Sigmoid colon (tissue), 7 donors: ENCODE measurements around the gene EHD1. TPM values are rescaled to one million over a fixed set of nuclear protein-coding genes. Genes with fewer than 3 reads are reported as not detected.

Experiments used
- DNase-seq: peaks from one replicate; pipeline ENCODE4 v3.0.0-alpha.2; 2019
- H3K27ac ChIP-seq, 4 donors: fragments of 200-600 bp; sonication (generic); one replicate each; pipeline ENCODE4 v1.5.1; 2016 to 2019; ENCODE audit warnings: mild to moderate bottlenecking in 1 of 4
- H3K27me3 ChIP-seq, 3 donors: fragments of 200-600 bp; sonication (generic); one replicate each; pipeline ENCODE4 v1.5.1; 2019; ENCODE audit warnings: mild to moderate bottlenecking in 1 of 3
- H3K36me3 ChIP-seq, 4 donors: fragments of 200-600 bp; sonication (generic); one replicate each; pipeline ENCODE4 v1.5.1; 2016 to 2019
- H3K4me1 ChIP-seq, 4 donors: fragments of 200-600 bp; sonication (generic); one replicate each; pipeline ENCODE4 v1.5.1; 2017 to 2019
- H3K4me3 ChIP-seq, 4 donors: fragments of 200-600 bp; sonication (generic); one replicate each; pipeline ENCODE4 v1.5.1; 2017 to 2019; ENCODE audit warnings: mild to moderate bottlenecking in 2 of 4, moderate library complexity in 1 of 4
- H3K9me3 ChIP-seq, 4 donors: fragments of 200-600 bp in 3 of 4; sonication (generic) in 3 of 4; one replicate each; pipeline versions ENCODE4 v1.5.1 to v1.6.1; 2013 to 2019
- EP300 ChIP-seq, 4 donors: sonication (generic); formaldehyde crosslinking; IDR thresholded peaks; one replicate each; pipeline ENCODE4 v1.6.1; 2017; ENCODE audit warnings: antibody characterized with exemption in 4 of 4
- POLR2A ChIP-seq, 2 donors: fragments of 450-650 bp; IDR thresholded peaks; one replicate each; pipeline ENCODE4 v1.6.1; 2016; ENCODE audit warnings: antibody characterized with exemption in 2 of 2, mild to moderate bottlenecking in 2 of 2, moderate library complexity in 2 of 2
- POLR2AphosphoS5 ChIP-seq, 4 donors: sonication (generic); formaldehyde crosslinking; IDR thresholded peaks; one replicate each; pipeline ENCODE4 v1.6.1; 2017; ENCODE audit warnings: antibody characterized with exemption in 4 of 4
- WGBS, 2 donors: extraction: QIAGEN DNeasy Blood & Tissue Kit; methylation state at CpG; one replicate each; pipeline ENCODE4 v1.1.7; 2013; 5-methylcytosine and 5-hydroxymethylcytosine counted together
- intact Hi-C: fragments of 100-400 bp; cut with DNase I; formaldehyde crosslinking; loops from one replicate; pipeline ENCODE4 v1.15.1; 2023
- polyA plus RNA-seq, 3 donors: library from polyadenylated mRNA; stranded (reverse); fragments of 200-250 nt; gene quantifications; one replicate each; pipeline ENCODE4 v1.2.3, GENCODE V29; 2013
- total RNA-seq, 4 donors: library from RNA; depleted of rRNA; stranded (reverse); fragments of >200 nt; gene quantifications; one replicate each; pipeline ENCODE4 v1.1.0, GENCODE V29; 2016
- TF ChIP-seq, protein P1 (sequence below), 4 experiments: fragments of 450-650 bp in 3 of 4; fragments of 200-600 bp in 1 of 4; IDR thresholded peaks; one replicate each; pipeline ENCODE4 v1.5.1; 2016 to 2019; ENCODE audit warnings: antibody characterized with exemption in 4 of 4, mild to moderate bottlenecking in 3 of 4, moderate library complexity in 2 of 4
- donor health status: healthy with polysubstance abuse.
- donor health status: Bipolar disorder and iron deficiency.
- donor health status: healthy.

Gene EHD1
- total and polyA plus RNA-seq, 7 donors, result 27.0 to 73.1 (median 40.0) TPM

DNA sequence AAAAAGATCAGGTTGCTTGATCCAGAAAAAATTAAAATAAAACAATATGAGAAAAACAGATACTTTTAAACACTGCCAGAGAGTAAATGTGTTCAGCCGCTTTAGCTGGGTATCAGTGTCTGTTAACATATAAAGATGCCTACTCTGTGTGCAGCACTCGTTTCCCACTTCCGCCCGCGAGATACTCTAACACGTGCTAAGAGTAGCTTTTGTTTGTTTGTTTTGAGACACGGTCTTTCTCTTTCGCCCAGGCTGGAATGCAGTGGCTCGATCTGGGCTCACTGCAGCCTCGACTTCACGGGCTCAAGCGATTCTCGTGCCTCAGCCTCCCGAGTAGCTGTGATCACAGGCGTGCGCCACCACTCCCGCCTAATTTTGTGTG is 67.5 kb downstream of the EHD1 start:
- intact Hi-C loops, result no loop called here
- H3K36me3 ChIP-seq, result peaks cover 0 to 22% (median 9%) of the 10 kb centered on the region in 4 donors
- 39 to 45% methylated on average over 17 of the region's 17 CpGs for WGBS, 2 donors
- H3K27me3 ChIP-seq, result no peaks in the 10 kb centered on the region
- H3K4me1 ChIP-seq, result peaks cover 0 to 20% (median 16%) of the 10 kb centered on the region in 4 donors
- peak overlapping the region; percentile 79 to 82 (median 82) for H3K27ac ChIP-seq
- H3K9me3 ChIP-seq, result no peaks in the 10 kb centered on the region
- H3K4me3 ChIP-seq, result peak overlapping the region in 3 of 4 donors; percentile 81 to 97 (median 97)
- peak; percentile 65 for DNase-seq
- no peak for TF ChIP-seq EP300 (IDR thresholded peaks at IDR 0.05)
- TF ChIP-seq, protein P1, sequence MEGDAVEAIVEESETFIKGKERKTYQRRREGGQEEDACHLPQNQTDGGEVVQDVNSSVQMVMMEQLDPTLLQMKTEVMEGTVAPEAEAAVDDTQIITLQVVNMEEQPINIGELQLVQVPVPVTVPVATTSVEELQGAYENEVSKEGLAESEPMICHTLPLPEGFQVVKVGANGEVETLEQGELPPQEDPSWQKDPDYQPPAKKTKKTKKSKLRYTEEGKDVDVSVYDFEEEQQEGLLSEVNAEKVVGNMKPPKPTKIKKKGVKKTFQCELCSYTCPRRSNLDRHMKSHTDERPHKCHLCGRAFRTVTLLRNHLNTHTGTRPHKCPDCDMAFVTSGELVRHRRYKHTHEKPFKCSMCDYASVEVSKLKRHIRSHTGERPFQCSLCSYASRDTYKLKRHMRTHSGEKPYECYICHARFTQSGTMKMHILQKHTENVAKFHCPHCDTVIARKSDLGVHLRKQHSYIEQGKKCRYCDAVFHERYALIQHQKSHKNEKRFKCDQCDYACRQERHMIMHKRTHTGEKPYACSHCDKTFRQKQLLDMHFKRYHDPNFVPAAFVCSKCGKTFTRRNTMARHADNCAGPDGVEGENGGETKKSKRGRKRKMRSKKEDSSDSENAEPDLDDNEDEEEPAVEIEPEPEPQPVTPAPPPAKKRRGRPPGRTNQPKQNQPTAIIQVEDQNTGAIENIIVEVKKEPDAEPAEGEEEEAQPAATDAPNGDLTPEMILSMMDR (IDR thresholded peaks at IDR 0.05), result no peak
- no peak for TF ChIP-seq POLR2AphosphoS5 (IDR thresholded peaks at IDR 0.05)

DNA sequence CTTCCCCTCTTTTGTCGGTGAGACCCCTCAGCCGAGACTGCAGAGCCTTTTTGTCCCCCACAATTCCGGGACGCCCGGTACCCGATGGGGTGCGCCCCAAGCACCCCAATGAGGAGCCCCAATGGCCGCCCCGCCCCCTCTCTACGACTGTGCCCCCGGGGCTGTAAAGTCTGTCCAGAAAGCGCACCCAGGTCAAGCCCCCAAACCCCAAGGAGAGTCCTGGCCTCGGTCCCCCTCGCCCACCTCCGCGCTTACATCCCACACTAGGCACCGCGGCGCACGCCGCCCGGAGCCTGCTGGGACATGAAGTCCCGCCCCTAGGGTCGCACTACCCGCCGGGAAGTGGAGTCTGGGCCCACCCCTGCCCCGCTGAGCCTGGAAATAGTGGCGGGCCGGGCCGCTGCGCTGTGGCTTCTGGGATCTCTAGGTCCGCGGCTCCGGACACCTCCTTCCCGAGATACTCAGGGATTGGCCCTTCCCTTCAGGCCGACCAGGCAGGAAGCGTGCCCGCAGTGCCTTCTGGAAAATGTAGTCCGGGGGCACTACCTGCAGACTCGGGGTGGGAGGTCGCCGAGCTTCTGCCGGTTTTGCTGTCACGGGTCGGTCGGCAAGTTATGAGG is 68.0 kb downstream of the EHD1 start, which contains the start of gene MEN1:
Gene MEN1, minus strand, starts transcription at position 281 of the 620 bp plus-strand sequence. CDS start 442 bp downstream, outside the sequence.
- H3K27ac ChIP-seq, result peak within 1 kb of the TSS; percentile 79 to 82 (median 82)
- WGBS, 2 donors, result 0 to 1% methylated on average over 46 of the region's 46 CpGs

DNA sequence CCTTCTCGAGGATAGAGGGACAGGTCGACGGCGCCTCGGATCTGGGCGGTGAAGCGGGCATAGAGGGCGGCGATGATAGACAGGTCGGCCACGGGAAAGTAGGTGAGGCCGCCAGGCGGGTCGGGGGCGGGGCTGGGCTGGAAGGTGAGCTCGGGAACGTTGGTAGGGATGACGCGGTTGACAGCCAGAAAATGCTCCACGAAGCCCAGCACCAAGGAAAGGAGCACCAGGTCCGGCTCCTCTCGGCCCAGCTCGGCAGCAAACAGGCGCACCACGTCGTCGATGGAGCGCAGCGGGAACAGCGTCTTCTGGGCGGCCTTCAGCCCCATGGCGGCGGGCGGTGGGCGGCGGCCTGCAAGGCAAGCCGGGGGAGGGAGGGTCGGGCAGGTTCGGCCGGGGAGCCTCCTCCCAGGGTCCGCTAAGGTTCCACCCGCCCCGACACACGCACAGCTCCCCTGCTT is 68.6 kb downstream of the EHD1 start:
- H3K4me1 ChIP-seq, result peaks cover 0 to 20% (median 16%) of the 10 kb centered on the region in 4 donors
- DNase-seq, result no peak
- TF ChIP-seq, protein P1 (IDR thresholded peaks at IDR 0.05), result no peak
- no peak for TF ChIP-seq EP300 (IDR thresholded peaks at IDR 0.05)
- no peak for TF ChIP-seq POLR2AphosphoS5 (IDR thresholded peaks at IDR 0.05)
- TF ChIP-seq POLR2A (IDR thresholded peaks at IDR 0.05), result no peak
- WGBS, 2 donors, result 1 to 4% methylated on average over 44 of the region's 44 CpGs
- H3K4me3 ChIP-seq, result peak overlapping the region; percentile 60 to 97 (median 89)
- H3K36me3 ChIP-seq, result peaks cover 0 to 33% (median 18%) of the 10 kb centered on the region in 4 donors
- intact Hi-C loops, result no loop called here
- H3K9me3 ChIP-seq, result no peaks in the 10 kb centered on the region
- H3K27ac ChIP-seq, result peak overlapping the region; percentile 79 to 82 (median 82)
- no peaks in the 10 kb centered on the region for H3K27me3 ChIP-seq

More for the DNA sequence above, 68.0 kb downstream of the EHD1 start, which contains the start of gene MEN1:
- peak; percentile 98 for DNase-seq
- Histone ChIP-seq H3K36me3 (peaks cover 0 to 27% (median 13%) of the 10 kb centered on the region in 4 donors), H3K27me3 (no peaks in the 10 kb centered on the region), H3K4me3 (peak within 1 kb of the TSS; percentile 60 to 97 (median 89)), H3K4me1 (peaks cover 0 to 20% (median 16%) of the 10 kb centered on the region in 4 donors), H3K9me3 (no peaks in the 10 kb centered on the region)
- intact Hi-C loops, result no loop called here
- TF ChIP-seq, protein P1 (IDR thresholded peaks at IDR 0.05), result no peak
- TF ChIP-seq EP300 (IDR thresholded peaks at IDR 0.05) (peak in 1 of 4 donors; percentile 5), POLR2AphosphoS5 (IDR thresholded peaks at IDR 0.05) (peak; percentile 74 to 91 (median 87)), POLR2A (IDR thresholded peaks at IDR 0.05) (peak; percentile 52 to 73)

DNA sequence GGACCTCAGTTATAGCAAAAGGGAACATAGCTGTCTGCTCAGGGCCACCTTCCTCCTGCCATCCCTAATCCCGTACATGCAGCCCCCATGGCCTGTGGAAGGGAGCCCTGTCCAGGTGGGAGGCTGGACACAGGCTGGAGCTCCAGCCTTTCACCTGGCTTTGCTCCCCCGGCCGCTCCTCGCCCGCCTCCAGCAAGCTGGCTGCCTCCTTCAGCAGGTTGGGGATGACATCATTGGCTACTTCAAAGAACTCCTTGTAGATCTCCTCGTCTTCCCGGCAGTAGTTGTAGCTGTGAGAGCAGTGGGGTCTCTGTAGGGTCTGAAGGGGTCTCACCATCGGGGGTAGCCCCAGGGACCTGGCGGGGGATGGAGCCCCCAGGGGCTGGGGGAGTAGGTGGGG is 72.9 kb downstream of the EHD1 start:
- DNase-seq, result no peak
- H3K9me3 ChIP-seq, result no peaks in the 10 kb centered on the region
- H3K4me1 ChIP-seq, result peaks cover 0 to 47% (median 35%) of the 10 kb centered on the region in 4 donors
- intact Hi-C loops, result no loop called here
- no peak overlapping the region for H3K4me3 ChIP-seq
- TF ChIP-seq POLR2AphosphoS5 (IDR thresholded peaks at IDR 0.05) (no peak), POLR2A (IDR thresholded peaks at IDR 0.05) (no peak), EP300 (IDR thresholded peaks at IDR 0.05) (no peak)
- TF ChIP-seq, protein P1 (IDR thresholded peaks at IDR 0.05), result no peak
- 95 to 97% methylated on average over 9 of the region's 9 CpGs for WGBS, 2 donors
- H3K36me3 ChIP-seq, result peaks cover 0 to 35% (median 20%) of the 10 kb centered on the region in 4 donors
- H3K27ac ChIP-seq, result no peak overlapping the region
- H3K27me3 ChIP-seq, result no peaks in the 10 kb centered on the region
